Activated effector memory CD4-positive, alpha-beta T cell treated with Interleukin-2 at 50 U/mL for 16 hours (primary cell): Measurements from ENCODE around the gene PHC2.

Experiments
- DNase-seq: peaks from one replicate; pipeline ENCODE4 v3.0.0-alpha.2; 2020

Gene PHC2

DNA sequence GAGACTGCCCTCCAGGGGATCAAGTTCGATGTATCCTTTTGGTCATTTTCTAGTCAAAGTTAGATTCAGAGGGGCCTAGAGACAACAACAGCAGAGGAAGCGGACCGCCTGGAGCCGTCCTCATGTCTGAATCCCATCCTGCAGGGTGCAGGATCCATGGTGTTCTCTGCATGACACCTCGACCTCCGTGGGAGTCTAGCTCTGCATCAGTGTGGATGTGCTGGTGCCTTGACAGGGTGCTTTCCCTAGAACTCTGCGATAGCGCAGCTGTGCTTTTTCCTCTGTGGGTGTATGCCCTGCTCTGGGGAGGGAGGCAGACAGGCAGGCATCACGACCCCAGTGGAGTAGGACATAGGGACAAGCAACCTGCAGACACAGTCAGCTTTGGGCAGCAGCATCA, 61.8 kb downstream of the PHC2 start:
- DNase-seq = no peak

DNA sequence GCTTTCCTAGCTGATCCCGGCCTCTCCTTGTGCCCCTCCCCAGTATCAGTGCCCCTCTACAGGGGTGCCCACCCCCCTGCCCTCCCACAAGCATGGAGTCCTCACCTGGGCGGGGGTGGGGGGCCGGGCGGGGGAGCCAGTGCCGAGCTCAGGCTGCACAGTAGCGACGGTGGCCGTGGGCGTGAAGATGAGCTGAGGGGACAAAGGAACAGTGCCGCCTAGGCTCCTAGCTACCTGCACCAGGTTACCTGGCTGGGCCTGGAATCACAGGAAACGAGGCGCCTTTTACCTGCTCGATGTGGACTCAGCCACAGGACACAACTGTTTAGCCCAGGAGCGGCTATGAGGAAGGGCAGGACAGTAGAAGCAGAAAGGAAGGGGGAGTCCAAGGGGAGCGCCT, 62.5 kb downstream of the PHC2 start:
- no peak for DNase-seq

DNA sequence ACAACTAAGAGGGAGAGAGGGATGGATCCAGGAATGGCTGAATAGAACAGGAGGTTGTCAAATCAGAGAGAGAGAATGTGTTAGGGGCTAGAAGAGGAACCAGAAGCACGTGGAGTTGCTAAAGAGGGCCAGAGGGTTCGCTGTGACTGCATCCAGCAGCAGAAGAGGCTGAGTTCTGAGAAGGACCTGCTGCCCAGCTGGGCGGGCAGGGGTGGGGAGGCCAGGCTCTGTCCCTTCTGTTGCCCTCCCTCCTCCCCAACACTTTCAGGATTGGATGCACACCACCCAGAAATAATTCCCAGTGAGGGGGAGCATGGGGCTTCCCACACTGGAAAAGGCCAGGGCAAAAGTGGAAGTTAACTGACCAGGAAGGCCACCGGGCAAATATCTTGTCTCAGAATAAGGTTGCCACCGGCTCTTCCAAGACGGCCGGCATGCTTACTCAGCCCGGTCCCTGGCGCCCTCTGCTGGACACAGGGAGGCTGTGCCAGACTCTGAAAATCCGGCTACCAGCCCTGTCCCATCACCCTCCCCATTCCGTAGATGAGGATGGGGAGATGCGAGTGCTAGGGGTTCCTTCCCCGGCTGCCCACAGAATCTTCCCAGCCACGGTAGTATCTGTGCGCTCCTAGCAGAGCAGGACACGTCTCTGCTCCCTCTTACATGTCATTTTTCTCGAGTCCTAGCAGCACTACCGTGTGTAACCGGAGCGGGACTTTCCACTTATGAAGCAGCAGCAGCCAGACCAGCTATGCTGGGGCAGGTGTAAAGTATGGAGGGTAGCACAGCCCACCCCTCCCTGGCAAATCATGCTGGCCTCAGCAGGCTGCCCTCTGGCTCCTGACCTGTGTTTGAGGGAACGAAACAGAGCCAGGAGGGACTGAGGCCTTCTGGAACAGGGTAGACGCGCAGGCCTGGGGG, 63.1 kb downstream of the PHC2 start:
- peak; percentile 72 for DNase-seq

DNA sequence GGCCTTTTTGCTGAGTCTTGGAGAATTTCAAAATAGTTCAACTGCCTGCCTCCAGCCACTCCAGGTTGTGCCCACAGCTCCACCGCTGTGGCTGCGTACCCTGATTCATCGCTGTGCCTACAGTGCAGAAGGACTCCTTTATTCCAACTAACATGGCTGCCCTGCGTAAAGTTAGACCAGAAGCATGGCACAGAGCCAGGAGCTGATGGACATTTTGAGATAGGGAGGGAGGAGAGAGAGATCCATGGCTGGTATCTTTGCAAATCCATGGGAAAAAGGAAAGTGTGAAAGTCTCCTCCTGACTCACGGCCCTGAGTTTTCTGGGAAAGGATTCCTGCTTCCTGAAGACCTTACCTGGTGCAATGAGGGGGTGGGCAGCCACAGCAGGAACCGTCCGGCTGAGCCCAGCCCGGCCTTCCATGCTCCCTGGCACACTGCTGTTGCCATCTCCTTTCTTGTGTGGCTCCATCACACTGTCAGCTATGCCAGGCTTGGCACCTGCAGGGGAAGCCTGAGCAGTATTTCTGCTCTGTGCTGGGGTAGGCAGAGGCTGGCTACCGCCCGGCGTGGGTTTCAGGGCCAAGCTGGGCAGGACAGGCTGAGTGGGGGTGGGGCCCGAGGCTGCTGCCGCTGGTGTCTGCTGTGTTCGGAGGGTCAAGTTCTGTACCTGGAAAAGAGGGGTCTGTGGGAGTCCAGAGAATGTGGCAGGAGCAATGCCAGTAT, 64.0 kb downstream of the PHC2 start:
- DNase-seq = no peak

DNA sequence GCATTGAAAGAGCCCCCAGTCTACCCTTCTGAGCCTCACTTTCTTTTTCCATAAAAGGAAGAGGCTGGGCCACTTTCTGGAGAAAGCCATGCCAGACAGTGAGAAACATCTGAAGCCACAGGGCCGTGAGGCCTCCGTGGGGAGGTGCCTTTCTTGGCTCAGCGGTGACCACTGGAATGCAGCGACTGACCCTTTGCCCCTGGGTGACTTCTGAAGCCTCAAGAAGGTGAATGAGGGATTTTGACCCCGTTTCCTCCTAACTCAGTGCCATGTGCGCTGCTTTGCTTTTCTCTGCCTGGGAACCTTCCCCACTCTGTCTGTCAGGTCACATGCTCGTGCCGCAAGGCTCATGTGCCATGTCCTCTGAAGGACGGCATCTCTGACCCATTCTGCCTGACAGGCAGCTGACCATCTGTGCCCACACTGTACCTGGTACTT, 65.3 kb downstream of the PHC2 start:
- DNase-seq = no peak

DNA sequence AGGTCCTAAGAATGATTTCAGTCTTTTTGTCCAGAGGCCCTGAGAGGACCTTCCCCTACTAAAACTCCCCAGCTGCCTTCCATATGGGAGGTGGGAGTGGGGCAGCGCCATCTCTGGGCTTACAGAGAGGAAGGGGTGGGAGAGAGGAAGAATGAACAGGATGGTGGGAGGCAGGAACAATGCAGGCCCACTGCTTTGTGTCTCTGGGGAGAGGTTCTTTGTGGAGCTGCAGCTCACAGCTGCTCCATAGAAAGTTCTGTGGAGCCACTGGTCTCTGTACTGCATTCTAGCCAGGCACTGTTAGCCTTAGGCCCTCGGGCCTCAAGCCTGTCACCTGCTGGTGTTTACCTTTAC, 66.4 kb downstream of the PHC2 start:
- no peak for DNase-seq

DNA sequence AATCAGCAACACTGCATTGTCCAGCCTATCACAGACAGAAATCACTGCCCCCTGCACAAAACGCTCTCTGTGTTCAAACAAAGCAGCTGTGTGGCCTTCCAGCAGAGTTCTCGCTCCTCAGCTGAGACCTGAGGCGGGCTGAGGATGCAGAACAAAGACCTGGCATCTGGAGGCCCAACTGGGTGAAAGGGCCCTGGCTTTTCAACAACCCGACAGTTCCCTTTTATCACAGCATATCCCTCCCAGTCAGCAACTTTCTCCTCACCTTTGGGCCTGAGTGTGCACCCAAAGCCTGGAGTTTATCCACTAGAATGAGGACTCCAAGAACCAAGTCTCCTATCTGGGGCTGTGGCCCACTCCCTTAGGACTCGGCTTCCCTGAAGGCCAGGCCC, 67.4 kb downstream of the PHC2 start:
- DNase-seq = no peak

DNA sequence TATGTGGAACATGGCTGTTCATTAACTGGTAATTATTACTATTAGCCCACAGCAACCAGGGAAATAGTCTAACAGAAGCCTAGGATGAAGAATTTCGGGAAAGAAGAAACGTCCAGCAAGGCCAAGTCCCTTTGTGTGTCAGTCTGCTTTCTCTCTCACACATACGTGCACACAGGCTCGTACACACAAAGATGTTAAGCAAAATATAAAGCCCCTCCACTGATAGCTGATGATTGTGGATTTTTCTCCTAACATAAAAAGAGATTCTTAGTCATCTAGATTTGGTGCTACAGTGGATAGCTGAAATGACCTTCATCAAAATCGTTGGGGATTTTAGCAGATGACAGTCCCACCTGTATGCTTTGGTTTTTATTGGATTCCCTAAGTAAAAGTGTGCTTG, 67.9 kb downstream of the PHC2 start:
- no peak for DNase-seq

DNA sequence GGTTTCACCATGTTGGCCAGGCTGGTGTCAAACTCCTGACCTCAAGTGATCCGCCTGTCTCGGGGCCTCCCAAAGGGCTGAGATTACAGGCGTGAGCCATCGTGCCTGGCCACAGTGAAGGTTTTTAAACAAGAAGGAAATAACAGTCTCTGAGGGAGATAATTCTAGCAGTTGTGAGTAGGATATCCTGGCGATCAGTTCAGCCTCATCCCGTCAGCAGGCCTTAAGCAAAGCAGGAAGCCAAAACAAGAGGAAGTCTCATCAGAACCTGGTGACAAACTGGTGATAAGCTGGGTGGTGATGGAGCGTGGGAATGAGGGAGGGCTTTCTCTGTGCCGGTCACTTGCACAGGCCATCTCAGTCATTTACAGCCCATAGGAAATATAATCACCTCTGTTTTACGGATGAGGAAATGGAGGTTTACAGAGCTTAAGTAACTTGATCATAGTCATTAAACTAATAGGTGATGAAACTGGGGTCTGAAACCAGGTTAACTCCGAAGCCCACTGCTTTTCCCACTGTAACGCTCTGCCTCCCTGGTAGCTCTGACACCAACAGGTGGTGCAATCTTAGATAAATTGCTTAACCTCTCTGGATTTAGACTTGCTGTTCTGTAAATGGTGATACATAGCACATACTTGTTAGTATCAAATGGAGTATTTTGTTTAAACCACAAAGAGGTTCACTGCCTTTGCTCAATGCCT, 69.2 kb downstream of the PHC2 start:
- DNase-seq = no peak

DNA sequence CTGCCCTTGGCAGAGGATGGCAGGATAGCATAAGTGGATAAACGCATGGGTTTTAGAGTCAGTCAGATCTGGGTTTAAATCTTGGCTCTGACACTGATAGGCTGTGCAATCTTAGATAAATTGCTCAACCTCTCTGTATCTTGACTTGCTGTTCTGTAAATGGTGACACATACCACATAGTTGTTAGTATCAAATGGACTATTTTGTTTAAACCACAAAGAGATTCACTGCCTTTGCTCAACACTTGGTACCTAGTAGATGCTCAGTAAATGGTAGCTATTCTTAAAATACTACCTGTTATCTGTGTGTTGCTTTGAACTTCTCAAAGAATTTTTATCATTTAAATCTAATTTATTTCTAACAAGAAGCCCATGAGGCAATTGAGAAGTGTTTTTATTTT, 70.5 kb downstream of the PHC2 start:
- DNase-seq = no peak

DNA sequence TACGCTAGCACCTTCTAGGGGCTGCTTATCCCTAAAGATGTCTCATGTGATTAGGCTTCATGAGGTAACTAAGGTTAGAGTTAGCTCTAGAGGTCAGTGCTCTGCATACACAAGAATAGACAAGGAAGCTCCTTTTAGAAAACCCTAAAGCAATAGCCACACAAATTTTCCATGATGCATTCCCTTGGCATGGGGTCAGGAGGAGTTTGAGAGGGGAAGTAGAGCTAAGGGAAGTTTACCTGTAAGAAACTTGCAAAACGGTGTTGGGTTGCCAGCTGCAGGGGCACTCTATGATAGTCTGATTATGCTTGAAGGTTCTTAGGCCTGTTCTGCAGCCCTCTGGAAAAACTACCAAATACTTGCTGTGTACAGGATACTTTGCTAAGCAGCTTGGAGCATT, 71.0 kb downstream of the PHC2 start:
- no peak for DNase-seq

DNA sequence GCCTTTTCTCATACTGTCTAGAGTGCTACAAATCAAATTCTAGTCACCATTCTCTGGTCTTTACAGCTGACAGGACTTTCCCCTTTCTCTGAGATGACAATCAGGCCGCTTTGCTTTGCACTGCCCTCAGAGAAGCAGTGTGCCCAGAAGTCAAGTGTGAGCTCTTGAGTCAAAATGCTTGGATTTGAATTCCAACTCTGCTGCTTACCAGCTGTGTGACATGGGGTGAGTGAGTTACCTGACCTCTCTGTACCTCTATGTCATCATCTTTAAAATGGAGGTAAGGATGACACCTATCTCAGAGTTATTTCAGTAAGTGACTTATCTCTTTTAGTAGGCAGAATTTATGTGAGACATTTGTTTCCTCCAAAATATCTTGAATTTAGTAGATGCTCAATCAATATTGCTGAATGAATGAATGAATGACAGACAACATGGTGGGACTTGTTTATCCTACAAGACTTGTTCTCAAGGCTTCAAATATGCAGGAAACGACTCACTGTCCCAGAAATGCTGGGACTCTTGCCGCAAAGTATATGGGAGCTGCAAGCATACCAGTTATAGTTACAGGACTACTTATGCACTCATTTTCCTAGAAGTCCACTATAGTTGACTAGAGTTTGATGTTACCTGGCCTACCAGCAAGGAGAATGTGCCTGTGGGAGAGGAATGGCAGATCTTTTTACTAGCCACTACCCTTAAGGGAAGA, 71.9 kb downstream of the PHC2 start:
- DNase-seq = no peak

DNA sequence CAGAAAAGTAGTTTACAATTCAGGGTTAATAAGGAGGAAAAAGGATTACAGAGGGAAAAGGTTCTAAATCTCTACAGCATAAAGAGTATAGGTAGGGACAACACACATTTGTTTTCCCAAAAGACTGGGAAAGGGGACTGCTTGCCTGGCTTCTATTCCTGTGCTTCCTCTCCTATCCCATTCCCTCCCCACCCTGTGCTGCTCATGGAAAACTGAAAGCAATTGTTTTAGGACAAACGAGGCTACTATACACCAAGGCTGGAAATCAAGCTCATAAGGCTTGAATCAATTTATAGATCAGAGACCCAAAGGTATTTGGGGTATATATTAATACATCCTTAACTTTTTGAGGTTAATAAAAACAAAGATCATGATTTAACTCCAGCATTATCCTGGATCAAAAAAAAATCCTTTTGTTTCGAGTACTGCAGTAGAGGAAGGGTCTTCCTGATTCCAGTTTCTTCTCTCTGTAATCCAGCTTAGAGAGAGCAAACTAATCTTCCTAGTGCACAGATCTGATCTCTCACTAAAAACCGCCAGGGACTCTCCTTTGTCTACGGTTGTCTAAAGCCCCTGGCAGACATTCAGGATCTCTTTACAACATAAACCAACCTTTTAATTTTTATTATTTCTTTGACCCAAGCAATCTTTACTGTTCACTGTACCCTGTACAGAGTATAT, 72.6 kb downstream of the PHC2 start:
- no peak for DNase-seq

DNA sequence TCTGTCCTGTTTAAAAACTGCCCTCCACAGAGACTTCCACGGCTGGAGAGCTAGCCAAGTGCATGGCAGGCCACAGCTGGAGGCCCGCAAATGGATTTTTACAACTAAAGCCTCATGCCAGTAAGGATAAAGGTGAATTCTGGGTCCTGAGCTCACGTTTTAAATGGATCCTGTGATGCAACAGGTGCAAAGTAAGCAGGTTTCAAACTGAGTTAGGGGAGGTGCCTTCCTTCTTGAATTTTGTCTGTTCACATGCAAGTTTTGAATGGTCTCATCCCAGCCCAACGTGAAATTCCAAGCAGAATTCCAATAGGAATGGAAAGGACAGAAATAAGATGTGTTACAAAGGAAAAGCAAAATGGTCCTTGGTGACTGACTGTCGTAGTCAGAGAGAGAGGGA, 73.8 kb downstream of the PHC2 start:
- DNase-seq = no peak

DNA sequence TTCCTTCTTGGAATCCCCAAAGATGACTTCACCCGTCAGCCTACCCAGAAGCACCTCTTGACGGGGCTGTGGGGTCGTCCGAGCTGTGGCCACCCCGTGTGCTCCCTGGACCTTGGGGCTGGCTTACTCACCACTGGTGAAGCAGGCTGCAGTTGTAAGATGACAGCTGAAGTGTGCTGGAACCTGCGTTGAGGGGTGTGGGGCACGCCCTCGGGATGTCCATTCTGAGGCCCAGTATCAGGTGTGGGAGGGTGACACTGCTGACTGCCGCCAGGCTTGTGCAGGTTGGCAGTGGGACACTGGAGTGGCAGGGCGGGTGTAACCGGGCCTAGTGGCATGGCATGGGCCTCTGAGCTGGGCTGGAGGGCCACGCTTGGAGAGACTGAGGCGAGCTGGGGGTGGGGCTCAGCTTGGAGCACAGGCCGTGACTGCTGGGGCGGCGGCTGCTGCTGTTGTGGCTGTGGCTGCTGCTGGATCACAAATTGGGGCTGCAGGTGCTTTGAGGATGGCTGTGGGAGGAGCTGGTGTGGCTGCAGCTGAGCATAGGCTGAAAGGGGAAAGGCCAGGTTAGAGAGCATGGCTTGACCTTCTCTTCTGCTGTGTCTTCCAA, 76.1 kb downstream of the PHC2 start:
- no peak for DNase-seq

DNA sequence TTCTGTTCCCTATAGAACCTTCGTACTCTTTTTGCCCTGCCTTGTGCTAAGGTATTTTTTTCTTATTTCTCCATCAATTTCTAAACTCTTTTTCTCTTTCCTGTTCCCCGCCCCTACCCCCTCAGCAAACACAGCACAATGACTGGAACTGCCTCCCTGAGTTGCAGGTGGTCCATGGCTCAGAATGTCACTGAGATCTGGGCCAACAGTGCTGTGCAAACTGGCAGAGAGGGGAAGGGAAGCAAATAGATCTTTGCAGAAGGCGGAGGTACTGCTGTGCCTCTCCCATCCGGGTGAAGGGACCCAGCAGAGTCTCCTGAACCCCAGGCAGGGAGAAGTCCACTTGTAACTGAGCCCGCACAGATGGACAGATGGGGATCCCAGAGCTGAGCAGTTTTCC, 77.4 kb downstream of the PHC2 start:
- DNase-seq = no peak

DNA sequence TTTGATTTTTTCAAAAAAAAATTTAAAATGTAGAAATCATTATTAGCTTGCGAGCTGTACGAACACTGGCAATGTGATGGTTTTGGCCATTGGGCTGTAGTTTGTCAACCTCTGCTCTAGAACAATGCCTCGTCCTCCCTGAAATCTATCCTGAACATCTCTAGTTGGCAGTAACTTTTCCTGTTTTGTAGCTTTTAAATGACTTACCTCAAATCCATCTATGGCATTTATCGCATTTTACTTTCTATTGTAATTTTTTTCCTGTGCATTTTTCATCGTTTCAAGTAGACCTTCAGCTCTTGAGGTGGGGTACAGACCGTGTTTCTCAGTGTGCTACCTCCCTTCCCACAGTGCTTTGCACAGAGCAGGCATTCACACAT, 79.6 kb downstream of the PHC2 start:
- no peak for DNase-seq

DNA sequence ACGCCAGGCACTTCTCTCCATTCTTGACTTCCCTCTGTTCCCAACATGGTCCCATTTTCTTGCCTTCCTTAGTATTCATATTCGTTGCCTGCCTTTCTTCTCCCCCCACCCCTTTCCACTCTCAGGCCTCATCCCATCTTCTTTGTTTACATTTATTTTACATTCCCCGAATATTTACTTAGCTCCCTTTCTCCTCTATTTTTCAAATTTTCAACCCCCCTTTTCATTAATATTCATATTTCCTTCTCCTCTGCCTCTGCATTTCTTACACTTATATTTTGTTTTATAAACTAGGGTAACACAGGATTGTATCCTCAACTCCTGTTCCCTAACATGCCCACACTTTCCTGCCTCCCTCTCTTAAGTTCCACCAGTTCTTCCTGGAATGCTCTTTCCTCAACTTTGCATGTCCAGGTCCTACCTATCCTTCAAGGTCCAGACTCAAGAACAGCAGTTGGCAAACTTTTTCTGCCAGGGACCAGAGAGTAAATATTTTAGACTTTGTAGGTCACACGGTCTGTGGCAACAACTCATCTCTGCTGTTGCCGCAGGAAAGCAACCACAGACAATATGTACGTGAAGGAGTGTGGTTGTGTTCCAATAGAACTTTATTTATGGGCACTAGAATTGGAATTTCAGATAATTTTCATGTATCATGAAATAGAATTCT, 80.1 kb downstream of the PHC2 start:
- no peak for DNase-seq

DNA sequence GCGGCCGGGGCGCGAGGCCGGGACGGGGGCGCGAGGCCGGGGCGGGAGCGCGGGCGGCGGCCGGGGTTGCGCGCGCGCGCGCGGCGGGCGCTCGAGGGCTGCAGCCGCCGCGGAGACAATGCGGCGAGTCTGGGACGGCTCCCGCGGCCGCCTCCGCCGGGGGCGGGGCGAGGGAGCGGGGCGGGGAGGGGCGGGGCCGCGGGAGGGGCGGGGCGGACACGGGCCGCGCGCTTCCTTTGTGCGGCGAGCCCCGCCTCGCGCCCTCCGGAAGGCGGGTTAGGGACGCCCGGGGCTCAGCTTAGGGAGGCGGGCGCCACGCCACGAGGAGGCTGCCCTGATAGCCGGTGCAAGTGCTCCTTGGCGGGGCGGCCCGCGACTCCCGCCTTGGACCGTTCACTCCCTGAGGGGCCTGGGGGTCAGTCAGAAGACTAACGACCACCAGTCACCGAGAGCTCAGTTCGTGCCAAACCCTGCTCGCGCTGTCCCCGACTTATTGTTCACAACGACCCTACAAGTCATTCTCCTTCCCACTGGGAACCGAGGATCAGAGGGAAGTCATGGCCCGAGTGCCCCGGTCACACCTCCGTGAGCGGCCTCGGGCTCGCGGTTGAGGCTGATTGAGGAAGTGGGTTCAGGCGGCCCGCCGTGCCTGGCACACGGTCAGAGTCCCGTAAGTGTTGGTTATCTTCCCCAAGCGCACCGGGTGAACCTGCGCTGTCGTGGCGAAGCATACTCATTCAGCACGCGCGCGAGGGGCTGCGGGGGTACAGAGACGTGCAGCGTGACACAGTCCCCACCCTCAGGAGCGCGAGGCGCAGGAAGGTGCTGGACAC, 80.9 kb downstream of the PHC2 start:
- DNase-seq = peak; percentile 78

DNA sequence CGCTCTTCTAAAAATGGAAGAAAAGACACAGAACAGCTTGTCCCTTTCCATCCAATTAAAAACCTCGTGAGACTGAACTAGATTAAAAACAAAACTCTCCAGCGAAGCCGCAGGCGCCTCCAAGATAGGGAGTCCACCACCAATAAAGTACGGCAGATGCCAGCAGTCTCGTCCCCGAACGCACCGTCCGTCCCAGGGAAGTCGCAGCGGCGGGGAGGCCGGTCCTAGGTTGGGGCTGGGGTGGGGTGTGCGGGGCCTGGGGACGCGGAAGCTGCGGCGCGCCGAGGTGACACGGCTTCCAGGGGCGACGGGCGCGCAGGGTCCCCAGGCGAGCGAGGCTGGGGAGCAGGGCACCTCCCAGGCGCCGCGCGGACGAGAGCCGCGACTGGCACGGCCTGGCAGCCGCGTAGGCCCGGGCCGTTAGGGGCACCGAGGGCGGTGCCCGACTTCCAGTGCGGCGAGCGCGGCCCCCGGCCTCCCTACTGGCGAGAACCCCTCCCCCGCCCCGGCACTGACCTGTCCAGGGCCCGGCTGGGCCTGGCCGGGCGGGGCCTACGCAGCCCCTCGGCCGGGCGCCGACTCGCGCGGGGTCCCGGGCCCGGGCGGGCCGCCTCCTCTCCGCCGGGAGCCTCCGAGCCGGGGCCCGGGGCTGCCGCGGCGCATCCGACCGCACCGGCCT, 81.7 kb downstream of the PHC2 start:
- peak; percentile 31 for DNase-seq
